SK-N-SH treated with all-trans-retinoic acid at 6 μM for 48 hours (cell line): ENCODE measurements around the gene PRSS27.

Experiments used
- ATAC-seq: fragments of 200-7000 bp; cut with Tn5 transposase; 3 replicates; pipeline ENCODE4 v1.9.1; 2020; ENCODE audit warnings: mild to moderate bottlenecking, moderate library complexity
- BACH2 ChIP-seq: fragments of 250-450 bp; sonication (Bioruptor Pico); IDR thresholded peaks from 2 replicates; pipeline ENCODE4 v1.9.0; 2021; ENCODE audit warnings: mild to moderate bottlenecking, borderline replicate concordance
- CREB5 ChIP-seq: fragments of 250-450 bp; sonication (Bioruptor Pico); IDR thresholded peaks from 2 replicates; pipeline ENCODE4 v1.5.1; 2020; ENCODE audit warnings: low read depth, mild to moderate bottlenecking, moderate library complexity
- CSDC2 ChIP-seq: fragments of 250-450 bp; sonication (Bioruptor Pico); IDR thresholded peaks from 2 replicates; pipeline ENCODE4 v1.5.0; 2020; ENCODE audit warnings: mild to moderate bottlenecking, moderate library complexity
- ESRRG ChIP-seq: fragments of 250-450 bp; sonication (Bioruptor Pico); IDR thresholded peaks from 2 replicates; pipeline ENCODE4 v1.6.1; 2021; ENCODE audit warnings: mild to moderate bottlenecking
- GLIS3 ChIP-seq: fragments of 250-450 bp; sonication (Bioruptor Pico); IDR thresholded peaks from 2 replicates; pipeline ENCODE4 v1.5.0; 2020; ENCODE audit warnings: mild to moderate bottlenecking, moderate library complexity
- OSR1 ChIP-seq: fragments of 250-450 bp; sonication (Bioruptor Pico); IDR thresholded peaks from 2 replicates; pipeline ENCODE4 v1.8.0; 2022; ENCODE audit warnings: moderate library complexity, mild to moderate bottlenecking, inconsistent platforms
- PATZ1 ChIP-seq: fragments of 250-450 bp; sonication (Bioruptor Pico); IDR thresholded peaks from 2 replicates; pipeline ENCODE4 v1.8.0; 2020; ENCODE audit warnings: mild to moderate bottlenecking, moderate library complexity, borderline replicate concordance
- PPARA ChIP-seq: fragments of 250-450 bp; sonication (Bioruptor Pico); IDR thresholded peaks from 2 replicates; pipeline ENCODE4 v1.5.0; 2020; ENCODE audit warnings: mild to moderate bottlenecking, borderline replicate concordance
- RARB ChIP-seq: fragments of 250-450 bp; sonication (Bioruptor Pico); IDR thresholded peaks from 2 replicates; pipeline ENCODE4 v1.8.0; 2021; ENCODE audit warnings: mild to moderate bottlenecking, moderate library complexity
- SNAI2 ChIP-seq: fragments of 250-450 bp; sonication (Bioruptor Pico); IDR thresholded peaks from 2 replicates; pipeline ENCODE4 v1.5.0; 2020; ENCODE audit warnings: mild to moderate bottlenecking, moderate library complexity
- TCF4 ChIP-seq: fragments of 250-450 bp; sonication (Bioruptor Pico); IDR thresholded peaks from 2 replicates; pipeline ENCODE4 v1.8.0; 2021; ENCODE audit warnings: mild to moderate bottlenecking, moderate library complexity, borderline replicate concordance
- ZFP3 ChIP-seq: fragments of 250-450 bp; sonication (Bioruptor Pico); IDR thresholded peaks from 2 replicates; pipeline ENCODE4 v1.5.0; 2020; ENCODE audit warnings: mild to moderate bottlenecking, moderate library complexity
- ZNF565 ChIP-seq: fragments of 450-650 bp; formaldehyde crosslinking; conservative IDR thresholded peaks from 2 replicates; pipeline ENCODE4 v1.5.0; 2020; ENCODE audit warnings: low read depth, mild to moderate bottlenecking, moderate library complexity
- ZNF70 ChIP-seq: fragments of 450-650 bp; formaldehyde crosslinking; IDR thresholded peaks from 2 replicates; pipeline ENCODE4 v1.5.0; 2020; ENCODE audit warnings: mild to moderate bottlenecking, moderate library complexity
- ZNF8 ChIP-seq: fragments of 450-650 bp; formaldehyde crosslinking; IDR thresholded peaks from 2 replicates; pipeline ENCODE4 v1.5.0; 2020; ENCODE audit warnings: mild to moderate bottlenecking, moderate library complexity
- TF ChIP-seq, protein P1 (sequence below): fragments of 250-450 bp; sonication (Bioruptor Pico); IDR thresholded peaks from 2 replicates; pipeline ENCODE4 v1.5.1; 2021; ENCODE audit warnings: mild to moderate bottlenecking, moderate library complexity
- TF ChIP-seq, protein P2 (sequence below): fragments of 250-450 bp; sonication (Bioruptor Pico); IDR thresholded peaks from 2 replicates; pipeline ENCODE4 v1.5.0; 2020; ENCODE audit warnings: mild to moderate bottlenecking, moderate library complexity
- TF ChIP-seq, protein P3 (sequence below): fragments of 250-450 bp; sonication (Bioruptor Pico); IDR thresholded peaks from 2 replicates; pipeline ENCODE4 v1.8.0; 2021; ENCODE audit warnings: low read depth, mild to moderate bottlenecking, moderate library complexity, borderline replicate concordance

PRSS27 gene

DNA sequence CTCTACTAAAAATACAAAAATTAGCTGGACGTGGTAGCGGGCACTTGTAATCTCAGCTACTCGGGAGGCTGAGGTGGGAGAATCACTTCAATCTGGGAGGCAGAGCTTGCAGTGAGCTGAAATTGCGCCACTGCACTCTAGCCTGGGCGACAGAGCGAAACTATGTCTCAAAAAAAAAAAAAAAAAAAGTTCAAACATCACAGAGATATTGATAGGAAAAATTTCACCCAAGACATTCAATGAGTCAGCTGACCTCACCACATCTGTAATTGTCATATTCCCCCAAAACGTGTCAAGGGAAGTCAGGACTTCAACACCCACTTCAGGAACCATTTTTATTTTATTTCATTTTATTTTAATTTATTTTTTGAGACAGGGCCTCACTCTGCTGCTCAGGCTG lies 8.0 kb upstream of the PRSS27 start:
- TF ChIP-seq OSR1 (CRISPR knock-in tag): no peak
- ATAC-seq: no peak

GRCh38 chr16:2726923-2727322 lies 6.9 kb upstream of the PRSS27 start:
- ATAC-seq: no peak
- TF ChIP-seq ZFP3 (CRISPR knock-in tag) (no peak), ZNF8 (CRISPR knock-in tag) (no peak), OSR1 (CRISPR knock-in tag) (no peak), RARB (CRISPR knock-in tag) (no peak), ZNF565 (CRISPR knock-in tag) (no peak), GLIS3 (CRISPR knock-in tag) (no peak), ZNF70 (no peak), SNAI2 (CRISPR knock-in tag) (no peak), ESRRG (CRISPR knock-in tag) (no peak)
- TF ChIP-seq, protein P1, sequence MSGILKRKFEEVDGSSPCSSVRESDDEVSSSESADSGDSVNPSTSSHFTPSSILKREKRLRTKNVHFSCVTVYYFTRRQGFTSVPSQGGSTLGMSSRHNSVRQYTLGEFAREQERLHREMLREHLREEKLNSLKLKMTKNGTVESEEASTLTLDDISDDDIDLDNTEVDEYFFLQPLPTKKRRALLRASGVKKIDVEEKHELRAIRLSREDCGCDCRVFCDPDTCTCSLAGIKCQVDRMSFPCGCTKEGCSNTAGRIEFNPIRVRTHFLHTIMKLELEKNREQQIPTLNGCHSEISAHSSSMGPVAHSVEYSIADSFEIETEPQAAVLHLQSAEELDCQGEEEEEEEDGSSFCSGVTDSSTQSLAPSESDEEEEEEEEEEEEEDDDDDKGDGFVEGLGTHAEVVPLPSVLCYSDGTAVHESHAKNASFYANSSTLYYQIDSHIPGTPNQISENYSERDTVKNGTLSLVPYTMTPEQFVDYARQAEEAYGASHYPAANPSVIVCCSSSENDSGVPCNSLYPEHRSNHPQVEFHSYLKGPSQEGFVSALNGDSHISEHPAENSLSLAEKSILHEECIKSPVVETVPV (CRISPR knock-in tag): no peak
- TF ChIP-seq, protein P2, sequence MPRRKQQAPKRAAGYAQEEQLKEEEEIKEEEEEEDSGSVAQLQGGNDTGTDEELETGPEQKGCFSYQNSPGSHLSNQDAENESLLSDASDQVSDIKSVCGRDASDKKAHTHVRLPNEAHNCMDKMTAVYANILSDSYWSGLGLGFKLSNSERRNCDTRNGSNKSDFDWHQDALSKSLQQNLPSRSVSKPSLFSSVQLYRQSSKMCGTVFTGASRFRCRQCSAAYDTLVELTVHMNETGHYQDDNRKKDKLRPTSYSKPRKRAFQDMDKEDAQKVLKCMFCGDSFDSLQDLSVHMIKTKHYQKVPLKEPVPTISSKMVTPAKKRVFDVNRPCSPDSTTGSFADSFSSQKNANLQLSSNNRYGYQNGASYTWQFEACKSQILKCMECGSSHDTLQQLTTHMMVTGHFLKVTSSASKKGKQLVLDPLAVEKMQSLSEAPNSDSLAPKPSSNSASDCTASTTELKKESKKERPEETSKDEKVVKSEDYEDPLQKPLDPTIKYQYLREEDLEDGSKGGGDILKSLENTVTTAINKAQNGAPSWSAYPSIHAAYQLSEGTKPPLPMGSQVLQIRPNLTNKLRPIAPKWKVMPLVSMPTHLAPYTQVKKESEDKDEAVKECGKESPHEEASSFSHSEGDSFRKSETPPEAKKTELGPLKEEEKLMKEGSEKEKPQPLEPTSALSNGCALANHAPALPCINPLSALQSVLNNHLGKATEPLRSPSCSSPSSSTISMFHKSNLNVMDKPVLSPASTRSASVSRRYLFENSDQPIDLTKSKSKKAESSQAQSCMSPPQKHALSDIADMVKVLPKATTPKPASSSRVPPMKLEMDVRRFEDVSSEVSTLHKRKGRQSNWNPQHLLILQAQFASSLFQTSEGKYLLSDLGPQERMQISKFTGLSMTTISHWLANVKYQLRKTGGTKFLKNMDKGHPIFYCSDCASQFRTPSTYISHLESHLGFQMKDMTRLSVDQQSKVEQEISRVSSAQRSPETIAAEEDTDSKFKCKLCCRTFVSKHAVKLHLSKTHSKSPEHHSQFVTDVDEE: no peak

DNA sequence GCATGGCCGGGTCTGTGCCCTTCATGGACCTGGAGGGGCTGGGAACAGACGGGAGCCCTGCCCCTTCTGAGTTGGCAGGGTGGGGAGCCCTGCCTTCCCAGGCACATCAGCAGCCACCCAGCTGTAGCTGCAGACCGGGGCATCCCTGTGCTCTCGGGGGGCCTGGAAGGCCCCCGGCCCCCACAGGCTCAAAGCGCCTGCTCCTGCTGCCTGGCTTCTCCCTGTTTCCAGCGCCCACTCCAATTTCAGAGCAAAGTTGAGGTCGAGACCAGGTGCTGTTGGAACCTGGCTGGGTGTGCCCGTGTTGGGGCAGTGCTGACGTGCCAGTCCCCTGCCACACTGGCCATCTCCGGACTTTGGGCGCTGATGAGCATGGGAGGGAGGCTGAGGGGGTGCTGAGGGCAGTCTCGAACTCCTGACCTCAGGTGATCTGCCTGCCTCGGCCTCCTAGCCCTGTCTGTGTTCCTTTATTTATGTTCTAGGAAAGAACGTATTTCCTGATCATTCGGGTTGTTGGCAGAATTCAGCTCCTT lies 4.9 kb upstream of the PRSS27 start:
- TF ChIP-seq, protein P1 (CRISPR knock-in tag): no peak
- TF ChIP-seq SNAI2 (CRISPR knock-in tag): no peak
- TF ChIP-seq OSR1 (CRISPR knock-in tag): no peak
- TF ChIP-seq ZNF8 (CRISPR knock-in tag): no peak
- no peak for TF ChIP-seq ZNF565 (CRISPR knock-in tag)
- no peak for TF ChIP-seq PATZ1 (CRISPR knock-in tag)
- TF ChIP-seq, protein P3, sequence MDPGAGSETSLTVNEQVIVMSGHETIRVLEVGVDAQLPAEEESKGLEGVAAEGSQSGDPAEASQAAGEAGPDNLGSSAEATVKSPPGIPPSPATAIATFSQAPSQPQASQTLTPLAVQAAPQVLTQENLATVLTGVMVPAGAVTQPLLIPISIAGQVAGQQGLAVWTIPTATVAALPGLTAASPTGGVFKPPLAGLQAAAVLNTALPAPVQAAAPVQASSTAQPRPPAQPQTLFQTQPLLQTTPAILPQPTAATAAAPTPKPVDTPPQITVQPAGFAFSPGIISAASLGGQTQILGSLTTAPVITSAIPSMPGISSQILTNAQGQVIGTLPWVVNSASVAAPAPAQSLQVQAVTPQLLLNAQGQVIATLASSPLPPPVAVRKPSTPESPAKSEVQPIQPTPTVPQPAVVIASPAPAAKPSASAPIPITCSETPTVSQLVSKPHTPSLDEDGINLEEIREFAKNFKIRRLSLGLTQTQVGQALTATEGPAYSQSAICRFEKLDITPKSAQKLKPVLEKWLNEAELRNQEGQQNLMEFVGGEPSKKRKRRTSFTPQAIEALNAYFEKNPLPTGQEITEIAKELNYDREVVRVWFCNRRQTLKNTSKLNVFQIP (CRISPR knock-in tag): no peak
- TF ChIP-seq BACH2 (CRISPR knock-in tag): no peak
- no peak for TF ChIP-seq CSDC2 (CRISPR knock-in tag)
- no peak for TF ChIP-seq CREB5 (CRISPR knock-in tag)
- TF ChIP-seq PPARA: no peak
- TF ChIP-seq RARB (CRISPR knock-in tag): no peak
- no peak for TF ChIP-seq TCF4
- TF ChIP-seq, protein P2: no peak
- no peak for TF ChIP-seq GLIS3 (CRISPR knock-in tag)
- no peak for ATAC-seq
